Measurements from ENCODE around the gene SH2B2.
"Not testable (repeated sequence)": the region's sequence is repeated elsewhere in the genome, so short reads cannot be mapped to it uniquely, and the experiment has no call there.

Gene SH2B2

GRCh38 chr7:102306916-102307677 lies 20.4 kb downstream of the SH2B2 start:
- no peak for DNase-seq

- no peak for DNase-seq
These were observed 23.7 kb downstream of the SH2B2 start for GRCh38 chr7:102310414-102310815.

GRCh38 chr7:102312317-102312716 lies 25.6 kb downstream of the SH2B2 start:
- no peak for DNase-seq

- no peak for DNase-seq
These were observed 27.5 kb downstream of the SH2B2 start for GRCh38 chr7:102313997-102314780.

- DNase-seq: no peak
These were observed 30.8 kb downstream of the SH2B2 start for GRCh38 chr7:102317231-102318059.

GRCh38 chr7:102318482-102318971 lies 31.9 kb downstream of the SH2B2 start:
- DNase-seq: no peak

GRCh38 chr7:102319671-102320070 lies 33.0 kb downstream of the SH2B2 start:
- no peak for DNase-seq

- DNase-seq: no peak
These were observed 33.5 kb downstream of the SH2B2 start for GRCh38 chr7:102320181-102320580.

- no peak for DNase-seq
These were observed 34.1 kb downstream of the SH2B2 start for GRCh38 chr7:102320601-102321350.

- DNase-seq: no peak
These were observed 34.9 kb downstream of the SH2B2 start for GRCh38 chr7:102321351-102322201.

GRCh38 chr7:102322202-102322715 lies 35.6 kb downstream of the SH2B2 start:
- no peak for DNase-seq

GRCh38 chr7:102323914-102324195 lies 37.2 kb downstream of the SH2B2 start:
- DNase-seq: no peak

GRCh38 chr7:102325106-102325505 lies 38.4 kb downstream of the SH2B2 start:
- DNase-seq: not testable (repeated sequence)

- no peak for DNase-seq
These were observed 39.7 kb downstream of the SH2B2 start for GRCh38 chr7:102326157-102326889.

GRCh38 chr7:102327183-102327582 lies 40.5 kb downstream of the SH2B2 start:
- DNase-seq: not testable (repeated sequence)

- not testable (repeated sequence) for DNase-seq
These were observed 42.2 kb downstream of the SH2B2 start for GRCh38 chr7:102328863-102329262.

- not testable (repeated sequence) for DNase-seq
These were observed 42.7 kb downstream of the SH2B2 start for GRCh38 chr7:102329366-102329765.

- not testable (repeated sequence) for DNase-seq
These were observed 44.2 kb downstream of the SH2B2 start for GRCh38 chr7:102330666-102331460.

GRCh38 chr7:102335574-102335973 lies 48.9 kb downstream of the SH2B2 start:
- not testable (repeated sequence) for DNase-seq

GRCh38 chr7:102337002-102337401 lies 50.3 kb downstream of the SH2B2 start:
- DNase-seq: not testable (repeated sequence)
